HepG2 (cell line): ENCODE data around the gene CKLF.

Source experiments
- CHCHD3 ChIP-seq: sonication (generic); formaldehyde crosslinking; IDR thresholded peaks from 2 replicates; pipeline ENCODE4 v1.8.0; 2022; ENCODE audit warnings: mild to moderate bottlenecking, missing genetic modification reagents, moderate library complexity
- ESRRA ChIP-seq: sonication (generic); formaldehyde crosslinking; IDR thresholded peaks from 2 replicates; pipeline ENCODE4 v1.5.1; 2020; ENCODE audit warnings: mild to moderate bottlenecking, low read depth, missing genetic modification reagents
- KLF9 ChIP-seq: IDR thresholded peaks from 2 replicates; pipeline ENCODE4 v1.6.1; 2016; ENCODE audit warnings: low read depth
- MTA3 ChIP-seq: sonication (generic); formaldehyde crosslinking; IDR thresholded peaks from 2 replicates; pipeline ENCODE4 v1.4.0; 2020; ENCODE audit warnings: missing genetic modification reagents
- ZBTB7A ChIP-seq: sonication (generic); formaldehyde crosslinking; IDR thresholded peaks from 2 replicates; pipeline ENCODE4 v1.8.0; 2022; ENCODE audit warnings: mild to moderate bottlenecking, missing genetic modification reagents
- ZNF253 ChIP-seq: sonication (generic); formaldehyde crosslinking; IDR thresholded peaks from 2 replicates; pipeline ENCODE4 v1.8.0; 2022; ENCODE audit warnings: mild to moderate bottlenecking, missing genetic modification reagents, borderline replicate concordance
- ZNF510 ChIP-seq: sonication (generic); formaldehyde crosslinking; IDR thresholded peaks from 2 replicates; pipeline ENCODE4 v1.4.0; 2020; ENCODE audit warnings: low read depth, mild to moderate bottlenecking, missing genetic modification reagents
- TF ChIP-seq, protein P1 (sequence below): sonication (generic); formaldehyde crosslinking; IDR thresholded peaks from 2 replicates; pipeline ENCODE4 v1.5.0; 2020; ENCODE audit warnings: mild to moderate bottlenecking, missing genetic modification reagents, moderate library complexity

DNA sequence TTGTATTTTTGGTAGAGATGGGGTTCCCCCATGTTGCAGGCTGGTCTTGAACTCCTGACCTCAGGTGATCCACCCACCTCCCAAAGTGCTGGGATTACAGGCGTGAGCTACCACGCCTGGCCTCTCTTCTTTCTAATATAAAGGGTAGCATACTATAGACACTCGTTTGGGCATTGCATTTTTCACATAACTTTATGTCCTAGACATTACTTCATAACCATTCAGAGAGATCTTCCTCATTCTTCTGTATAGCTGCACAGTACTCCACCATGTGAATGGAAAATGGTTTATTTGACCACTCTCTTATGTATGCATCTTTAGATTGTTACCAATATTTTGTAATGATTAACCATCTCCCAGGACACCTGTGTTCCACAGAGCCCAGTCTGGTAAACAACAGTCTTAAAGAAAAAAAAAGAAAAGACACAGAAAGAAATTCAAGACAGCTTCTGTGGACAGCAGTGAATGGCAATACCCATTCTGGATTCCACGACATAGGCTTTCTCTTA is 44.6 kb upstream of the CKLF start:
- TF ChIP-seq KLF9 (CRISPR knock-in tag): no peak
- TF ChIP-seq ZNF253: no peak
- TF ChIP-seq ZNF510 (CRISPR knock-in tag): no peak
- no peak for TF ChIP-seq ZBTB7A
- TF ChIP-seq, protein P1, sequence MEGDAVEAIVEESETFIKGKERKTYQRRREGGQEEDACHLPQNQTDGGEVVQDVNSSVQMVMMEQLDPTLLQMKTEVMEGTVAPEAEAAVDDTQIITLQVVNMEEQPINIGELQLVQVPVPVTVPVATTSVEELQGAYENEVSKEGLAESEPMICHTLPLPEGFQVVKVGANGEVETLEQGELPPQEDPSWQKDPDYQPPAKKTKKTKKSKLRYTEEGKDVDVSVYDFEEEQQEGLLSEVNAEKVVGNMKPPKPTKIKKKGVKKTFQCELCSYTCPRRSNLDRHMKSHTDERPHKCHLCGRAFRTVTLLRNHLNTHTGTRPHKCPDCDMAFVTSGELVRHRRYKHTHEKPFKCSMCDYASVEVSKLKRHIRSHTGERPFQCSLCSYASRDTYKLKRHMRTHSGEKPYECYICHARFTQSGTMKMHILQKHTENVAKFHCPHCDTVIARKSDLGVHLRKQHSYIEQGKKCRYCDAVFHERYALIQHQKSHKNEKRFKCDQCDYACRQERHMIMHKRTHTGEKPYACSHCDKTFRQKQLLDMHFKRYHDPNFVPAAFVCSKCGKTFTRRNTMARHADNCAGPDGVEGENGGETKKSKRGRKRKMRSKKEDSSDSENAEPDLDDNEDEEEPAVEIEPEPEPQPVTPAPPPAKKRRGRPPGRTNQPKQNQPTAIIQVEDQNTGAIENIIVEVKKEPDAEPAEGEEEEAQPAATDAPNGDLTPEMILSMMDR: no peak
- no peak for TF ChIP-seq ESRRA
- no peak for TF ChIP-seq MTA3 (CRISPR knock-in tag)
- TF ChIP-seq CHCHD3: no peak
